DMS 273 (cell line): ENCODE data around the gene ARFGAP2.

ENCODE experiments used
- DNase-seq: peaks from one replicate; lab custom pipeline; 2025; ENCODE audit not compliant: unreplicated experiment; lab: John Stamatoyannopoulos, UW

ARFGAP2 gene

GRCh38 chr11:47171856-47172255 lies 4.8 kb downstream of the ARFGAP2 start:
- DNase-seq = no peak

- DNase-seq = no peak
Measured at GRCh38 chr11:47171061-47171838, 5.4 kb downstream of the ARFGAP2 start.

DNA sequence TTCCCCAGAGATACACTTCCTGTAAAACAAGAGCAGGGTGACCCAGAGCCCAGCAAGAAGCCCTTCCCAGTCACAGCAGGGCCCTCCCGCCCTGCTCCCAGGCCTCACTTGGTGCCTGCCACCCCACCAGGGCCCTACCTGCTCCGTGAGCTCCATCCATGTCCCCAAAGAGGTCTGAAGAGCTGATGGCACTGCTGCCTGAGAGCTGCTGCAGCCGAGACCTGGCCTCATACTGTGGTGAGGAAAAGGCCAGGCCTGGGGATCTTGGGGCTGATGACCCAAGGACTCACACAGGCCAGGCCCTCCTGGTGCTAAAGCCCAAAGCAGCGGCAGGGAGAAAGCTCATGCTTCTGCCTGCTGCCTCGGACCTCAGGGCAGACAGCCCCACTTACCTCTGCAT lies 10.3 kb downstream of the ARFGAP2 start:
- no peak for DNase-seq

DNA sequence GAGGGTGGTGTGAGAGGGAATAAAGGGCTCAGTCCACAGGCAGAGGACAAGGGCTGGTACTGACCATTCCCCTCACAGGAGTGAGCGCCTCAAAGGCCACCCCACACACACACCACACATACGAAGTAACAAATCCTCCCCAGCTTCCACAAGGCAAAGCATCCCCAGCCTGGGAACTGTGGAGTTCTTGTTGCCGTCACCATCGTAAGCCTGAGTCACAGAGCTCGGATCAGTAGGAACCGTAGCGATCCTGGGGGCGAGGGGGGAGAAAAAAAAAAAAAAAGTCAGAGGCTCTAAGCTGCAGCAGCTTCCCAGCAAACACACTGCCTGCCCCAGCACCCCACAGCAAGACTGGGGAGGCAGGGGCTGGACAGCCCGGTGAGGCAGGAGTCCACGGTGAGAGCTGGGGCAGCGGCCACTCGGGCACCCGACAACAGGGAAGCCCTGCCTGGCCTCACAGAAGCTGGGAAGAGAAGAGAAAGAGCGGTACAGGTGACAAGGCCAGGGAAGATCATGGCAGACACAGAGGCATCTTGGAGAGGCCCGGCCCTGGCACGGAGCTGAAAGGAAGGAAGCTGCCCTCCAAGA lies 11.3 kb downstream of the ARFGAP2 start:
- DNase-seq = no peak

DNA sequence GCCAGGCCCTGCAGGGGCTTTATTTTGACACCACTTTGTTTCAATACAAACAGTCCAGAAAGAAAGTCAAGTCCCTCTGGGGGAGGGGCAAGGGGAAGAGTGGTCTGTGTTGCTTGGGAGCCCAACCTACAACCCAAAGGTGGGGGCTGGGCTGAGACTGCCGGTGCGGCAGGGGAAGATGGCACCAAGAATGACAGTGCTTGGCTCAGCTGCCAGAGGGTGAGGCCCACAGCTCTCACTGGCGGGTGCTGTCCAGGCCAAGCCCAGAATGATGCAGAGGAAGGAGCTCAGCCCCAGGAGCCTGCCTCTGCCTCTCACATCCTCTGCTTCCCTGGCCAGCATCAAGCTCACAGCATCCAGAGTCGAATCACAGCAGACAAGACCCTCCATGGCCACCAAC lies 12.4 kb downstream of the ARFGAP2 start:
- DNase-seq = no peak

DNA sequence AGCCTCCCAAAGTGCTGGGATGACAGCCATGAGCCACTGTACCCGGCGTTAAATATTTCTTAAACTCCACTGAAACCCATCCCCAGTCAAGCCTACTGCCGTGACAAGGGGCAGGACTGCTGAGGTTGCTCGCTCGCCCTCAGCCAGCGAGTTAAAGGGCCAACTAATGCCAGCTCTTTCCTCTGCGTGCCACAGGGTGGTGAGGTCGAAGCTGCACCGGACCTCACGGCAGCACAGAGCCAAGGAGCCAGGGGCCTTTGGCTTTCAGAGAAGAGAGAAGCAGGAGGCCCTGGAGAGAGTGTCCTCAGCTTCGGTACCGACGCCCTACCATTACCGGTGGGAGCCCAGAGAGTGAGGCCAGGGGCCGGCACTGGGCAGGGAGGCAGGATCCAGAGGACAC lies 12.8 kb downstream of the ARFGAP2 start:
- DNase-seq = no peak

- DNase-seq = no peak
Measured at GRCh38 chr11:47163193-47163592, 13.5 kb downstream of the ARFGAP2 start.

GRCh38 chr11:47162426-47162825 lies 14.3 kb downstream of the ARFGAP2 start:
- no peak for DNase-seq

GRCh38 chr11:47161890-47162289 lies 14.8 kb downstream of the ARFGAP2 start:
- DNase-seq = no peak

DNA sequence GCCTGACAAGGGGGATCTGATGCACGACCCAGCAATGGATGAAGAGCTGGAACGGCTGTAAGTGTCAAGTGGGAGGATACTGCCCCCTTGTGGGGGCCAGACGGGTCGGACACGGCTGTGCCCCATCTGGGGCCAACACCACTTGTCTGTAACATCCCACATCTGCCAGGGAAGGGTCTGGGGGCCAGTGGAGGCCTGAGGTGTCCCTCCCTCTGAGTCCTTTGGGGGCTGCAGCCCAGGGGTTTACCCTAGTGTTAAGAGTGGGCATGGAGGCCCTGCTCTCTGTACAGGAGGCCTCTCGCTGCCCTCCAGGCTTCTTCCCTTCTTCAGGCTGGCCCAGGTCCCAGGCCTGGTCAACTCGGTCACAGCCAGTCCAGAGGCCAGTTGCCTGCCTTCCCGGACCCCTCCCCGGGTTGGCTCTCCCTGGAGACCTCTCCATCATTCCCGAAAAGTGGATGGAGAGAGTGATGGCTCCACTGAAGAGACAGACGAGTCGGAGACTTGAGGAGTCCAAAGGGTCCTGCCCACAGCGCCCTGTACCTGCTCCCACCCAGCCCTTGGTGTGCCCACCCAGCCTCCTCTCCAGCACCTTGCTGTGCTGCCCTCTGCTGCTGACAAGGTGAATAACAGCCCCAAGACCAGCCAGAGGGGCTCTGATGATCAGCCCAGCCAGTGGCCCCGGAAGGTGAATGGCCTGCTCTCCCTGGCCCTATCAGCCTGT lies 15.4 kb downstream of the ARFGAP2 start:
- DNase-seq = peak; percentile 84

GRCh38 chr11:47160753-47161133 lies 15.9 kb downstream of the ARFGAP2 start:
- no peak for DNase-seq

GRCh38 chr11:47158242-47158641 lies 18.4 kb downstream of the ARFGAP2 start:
- no peak for DNase-seq

- no peak for DNase-seq
Measured at GRCh38 chr11:47157805-47158204, 18.9 kb downstream of the ARFGAP2 start.

DNA sequence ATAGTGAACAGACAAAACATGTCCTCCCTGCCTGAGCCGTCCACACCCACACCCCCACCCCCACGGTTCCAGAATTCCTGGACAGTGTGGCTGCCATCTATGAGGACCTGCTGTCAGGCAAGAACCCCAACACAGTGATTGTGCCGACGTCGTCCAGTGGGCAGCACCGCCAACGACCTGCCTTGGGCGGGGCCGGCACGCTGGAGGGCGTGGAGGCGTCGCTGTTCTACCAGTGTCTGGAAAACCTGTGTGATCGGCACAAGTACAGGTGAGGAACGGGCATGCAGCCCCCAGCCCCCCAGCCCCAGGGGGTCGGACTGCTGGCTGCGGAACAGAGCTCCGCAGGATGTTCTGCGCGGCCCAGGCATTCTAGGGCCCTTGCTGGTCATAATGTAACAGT lies 19.7 kb downstream of the ARFGAP2 start:
- no peak for DNase-seq

- no peak for DNase-seq
Measured at GRCh38 chr11:47156333-47156732, 20.3 kb downstream of the ARFGAP2 start.

DNA sequence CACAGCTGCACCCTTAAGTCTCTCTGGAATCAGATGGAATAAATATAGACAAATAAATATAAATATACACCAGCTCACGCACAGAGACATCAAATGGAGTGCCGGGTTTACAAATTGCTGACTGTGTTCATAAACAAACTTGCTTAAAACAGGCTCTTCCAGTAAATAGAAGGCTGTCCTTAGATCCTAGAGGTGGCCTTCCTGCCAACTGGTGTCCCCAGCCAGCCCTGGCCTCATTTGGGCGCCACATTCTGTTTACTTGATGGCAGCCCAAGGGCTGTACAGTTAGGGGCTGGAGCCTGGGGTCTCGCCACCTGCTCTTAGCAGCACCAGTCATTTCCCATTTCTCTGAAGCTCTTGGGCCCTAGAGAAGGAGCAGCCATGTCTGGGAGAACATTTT lies 20.8 kb downstream of the ARFGAP2 start:
- DNase-seq = no peak

DNA sequence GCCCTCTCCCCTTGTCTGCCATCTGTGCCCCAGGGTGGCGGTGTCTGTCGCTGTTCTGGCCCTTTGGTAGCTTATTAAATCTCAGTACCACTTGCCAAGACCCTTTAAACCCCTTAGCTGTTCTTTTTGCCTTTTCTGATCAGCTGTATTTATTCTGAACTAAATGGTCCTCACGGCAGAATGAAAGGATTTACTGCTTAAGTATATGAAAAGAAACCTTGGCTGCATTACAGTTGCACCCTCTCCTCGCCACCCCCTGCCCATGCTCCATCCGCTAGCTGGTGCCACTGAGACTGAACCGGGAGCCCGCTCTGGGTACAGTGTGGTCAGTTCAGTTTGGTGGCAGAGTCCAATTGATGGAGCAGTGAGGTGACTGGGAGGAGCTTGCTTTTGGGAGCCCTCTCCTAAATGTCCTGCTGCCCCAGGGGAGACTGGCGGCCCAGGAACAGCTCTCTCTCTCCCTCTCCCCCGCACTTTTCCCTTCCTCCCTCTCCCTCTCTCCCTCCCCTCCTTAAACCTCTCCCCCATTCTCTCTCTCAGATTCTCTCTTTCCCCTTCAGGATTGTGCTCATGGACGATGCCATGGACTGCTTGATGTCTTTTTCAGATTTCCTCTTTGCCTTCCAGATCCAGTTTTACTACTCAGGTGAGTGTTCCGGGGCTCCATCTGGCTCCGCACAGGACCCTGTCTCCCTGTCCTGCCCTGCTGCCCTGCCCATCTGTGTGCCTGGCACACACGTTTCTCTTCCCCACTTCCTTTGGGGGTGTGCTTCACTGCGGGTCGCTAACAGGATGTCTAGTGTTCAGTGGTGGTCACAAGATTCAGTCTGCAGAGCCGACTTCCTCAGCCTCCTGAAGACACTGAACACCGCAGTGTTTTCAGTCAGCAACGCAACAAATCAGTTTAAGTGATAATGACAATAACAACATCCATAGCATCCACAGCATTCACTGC lies 21.8 kb downstream of the ARFGAP2 start:
- no peak for DNase-seq

- DNase-seq = peak; percentile 93
Measured at GRCh38 chr11:47152953-47153950, 23.4 kb downstream of the ARFGAP2 start.

GRCh38 chr11:47152126-47152952 lies 24.3 kb downstream of the ARFGAP2 start:
- DNase-seq = no peak
